Endothelial cell of umbilical vein (primary cell): ENCODE measurements around the gene TMEM51. TPM values are rescaled to one million over a fixed set of nuclear protein-coding genes. Genes with fewer than 3 reads are reported as not detected.

Experiments
- BruUV-seq: library from RNA; stranded (reverse); fragments of 400-500 nt; replicated peaks from 2 replicates; lab custom pipeline; 2021; lab: Mats Ljungman, UMichigan
- CTCF ChIA-PET: fragments of 300-600, 350-600 bp; sonication (Branson Sonifier 250); formaldehyde crosslinking; loops from one replicate; lab custom pipeline; 2021; ENCODE audit warnings: antibody characterized with exemption, inconsistent platforms; lab: Charles Lee
- POLR2A ChIA-PET: fragments of 300-600, 350-600 bp; sonication (Branson Sonifier 250); formaldehyde crosslinking; loops from one replicate; lab custom pipeline; 2021; ENCODE audit warnings: antibody characterized with exemption, inconsistent platforms; lab: Charles Lee
- DNase-seq: peaks from one replicate; pipeline ENCODE4 v3.0.0-alpha.2; 2011; ENCODE audit warnings: low read depth, low spot score
- FAIRE-seq: peaks from 2 replicates; lab custom pipeline; 2011; peaks lifted over from hg19 to GRCh38; lab: Jason Lieb, UNC
- H2AFZ ChIP-seq: 2 replicates; pipeline ENCODE4 v1.6.0; 2012; ENCODE audit warnings: low read depth, low read length, control low read depth, inconsistent platforms
- H3K27ac ChIP-seq: 2 replicates; pipeline ENCODE4 v1.5.1; 2011; ENCODE audit warnings: low read depth, mild to moderate bottlenecking, control low read depth, low read length, moderate library complexity; ENCODE audit not compliant: insufficient read depth
- H3K27me3 ChIP-seq, 2 experiments: 2 replicates each; pipeline versions ENCODE4 v1.6.0 to v1.6.1; 2011; ENCODE audit warnings: low read length in 2 of 2, mixed read lengths in 1 of 2; ENCODE audit not compliant: control insufficient read depth in 2 of 2, insufficient read depth in 2 of 2
- H3K36me3 ChIP-seq, 2 experiments: 2 replicates in 1 of 2; 3 replicates in 1 of 2; pipeline ENCODE4 v1.5.1; 2011; ENCODE audit warnings: low read length in 2 of 2, mild to moderate bottlenecking in 1 of 2, moderate library complexity in 1 of 2; ENCODE audit not compliant: control insufficient read depth in 2 of 2, insufficient read depth in 2 of 2; ENCODE audit errors: extremely low read depth in 1 of 2
- H3K4me1 ChIP-seq: 3 replicates; pipeline ENCODE4 v1.5.1; 2011; ENCODE audit warnings: mild to moderate bottlenecking, low read length; ENCODE audit not compliant: control insufficient read depth, insufficient read depth; ENCODE audit errors: extremely low read depth
- H3K4me2 ChIP-seq: 2 replicates; pipeline ENCODE4 v1.6.1; 2011; ENCODE audit warnings: low read length, control low read depth, mixed read lengths; ENCODE audit not compliant: insufficient read depth
- H3K4me3 ChIP-seq, 3 experiments: fragments of 200-600 bp in 1 of 3; sonication (generic), shearing (Covaris generic) in 1 of 3; replicated peaks in 1 of 3; 2 replicates each; pipeline ENCODE4 v1.5.1; 2011 to 2016; ENCODE audit warnings: control low read depth in 3 of 3, low read length in 3 of 3, mild to moderate bottlenecking in 2 of 3, inconsistent platforms in 1 of 3, low read depth in 1 of 3, moderate library complexity in 1 of 3; ENCODE audit not compliant: insufficient read depth in 1 of 3
- H3K79me2 ChIP-seq: 2 replicates; pipeline ENCODE4 v1.6.0; 2012; ENCODE audit warnings: low read length, inconsistent platforms; ENCODE audit not compliant: control insufficient read depth, insufficient read depth
- H3K9ac ChIP-seq: replicated peaks from 2 replicates; pipeline ENCODE3; 2011; ENCODE audit warnings: low read length, control low read depth; ENCODE audit not compliant: insufficient read depth; ENCODE audit errors: extremely low read depth
- H3K9me1 ChIP-seq: replicated peaks from 3 replicates; pipeline ENCODE4 v1.6.0; 2011; ENCODE audit warnings: mild to moderate bottlenecking, low read length; ENCODE audit not compliant: control insufficient read depth, insufficient read depth; ENCODE audit errors: extremely low read depth
- H3K9me3 ChIP-seq: replicated peaks from 2 replicates; pipeline ENCODE4 v1.5.1; 2012; ENCODE audit warnings: low read length, inconsistent platforms; ENCODE audit not compliant: control insufficient read depth, insufficient read depth
- H4K20me1 ChIP-seq: replicated peaks from 2 replicates; pipeline ENCODE3; 2011; ENCODE audit warnings: mild to moderate bottlenecking, low read length; ENCODE audit not compliant: control insufficient read depth, insufficient read depth; ENCODE audit errors: extremely low read depth
- CTCF ChIP-seq, 2 donors: IDR thresholded peaks; 1 replicate in 1 of 2; 2 replicates in 1 of 2; pipeline ENCODE4 v1.5.1; 2011; ENCODE audit warnings: low read length in 2 of 2, mild to moderate bottlenecking in 2 of 2, moderate library complexity in 2 of 2, control low read depth in 1 of 2, inconsistent platforms in 1 of 2, low read depth in 1 of 2; ENCODE audit not compliant: insufficient read depth in 1 of 2; ENCODE audit errors: extremely low read depth in 1 of 2
- EZH2 ChIP-seq: IDR thresholded peaks from 2 replicates; pipeline ENCODE4 v1.6.1; 2012; ENCODE audit warnings: borderline replicate concordance, low read depth, mild to moderate bottlenecking, moderate library complexity, low read length, inconsistent platforms; ENCODE audit not compliant: severe bottlenecking
- FOS ChIP-seq: IDR thresholded peaks from 2 replicates; pipeline ENCODE4 v1.6.1; 2011; ENCODE audit warnings: mild to moderate bottlenecking, low read length, moderate library complexity, borderline replicate concordance; ENCODE audit not compliant: insufficient read depth
- GATA2 ChIP-seq: IDR thresholded peaks from 2 replicates; pipeline ENCODE4 v1.7.0; 2011; ENCODE audit warnings: low read depth, mild to moderate bottlenecking, moderate library complexity, mixed read lengths, low read length; ENCODE audit not compliant: insufficient read length, insufficient read depth
- JUN ChIP-seq: IDR thresholded peaks from 2 replicates; pipeline ENCODE4 v1.6.1; 2011; ENCODE audit warnings: borderline replicate concordance, low read depth; ENCODE audit not compliant: insufficient read length, insufficient read depth
- MYC ChIP-seq: IDR thresholded peaks from one replicate; pipeline ENCODE4 v1.6.1; 2011; ENCODE audit warnings: mild to moderate bottlenecking, low read depth, low read length
- POLR2A ChIP-seq: IDR thresholded peaks from 2 replicates; pipeline ENCODE4 v1.6.1; 2012; ENCODE audit warnings: low read depth, mild to moderate bottlenecking, control low read depth, low read length
- POLR2AphosphoS5 ChIP-seq: IDR thresholded peaks from 2 replicates; pipeline ENCODE4 v1.6.1; 2012; ENCODE audit warnings: low read depth, mild to moderate bottlenecking, control low read depth, low read length, moderate library complexity; ENCODE audit not compliant: insufficient read depth
- dilution Hi-C: fragments of 300-500 bp; cut with MboI; formaldehyde crosslinking; loops from one replicate; pipeline ENCODE4 v1.15.0; 2019; ENCODE audit warnings: low sequenced_read_pairs; ENCODE audit not compliant: extremely low pct_ligation_motif_present
- intact Hi-C: fragments of 100-400 bp; cut with micrococcal nuclease; formaldehyde crosslinking; loops from one replicate; pipeline ENCODE4 v1.10.0; 2022
- polyA plus RNA-seq, 4 experiments: library from polyadenylated mRNA; depleted of rRNA in 3 of 4; stranded (reverse) in 3 of 4; unstranded in 1 of 4; fragments of >200 nt; gene quantifications; 2 replicates each; pipeline versions ENCODE4 v1.2.1 to v1.2.3, GENCODE V29; 2011 to 2012; ENCODE audit warnings: missing spikeins in 1 of 4
- total RNA-seq: library from RNA; stranded (reverse); gene quantifications from 2 replicates; pipeline ENCODE4 v1.2.3, GENCODE V29; 2021
- TF ChIP-seq, protein P1 (sequence below): IDR thresholded peaks from 2 replicates; pipeline ENCODE4 v1.6.1; 2011; ENCODE audit not compliant: insufficient read depth, insufficient read length

Gene TMEM51
- total and polyA plus RNA-seq, 2 donors (not counting 3 experiments of a cell fraction or from before 2014, with no cell fraction given) = 13.7 to 13.9 TPM

- Histone ChIP-seq H3K4me2 (no peak overlapping the region), H4K20me1 (no peaks in the 10 kb centered on the region), H3K27me3 (no peaks in the 10 kb centered on the region), H3K9me1 (no peaks in the 10 kb centered on the region), H3K27ac (no peak overlapping the region), H3K4me3 (no peak overlapping the region), H3K9ac (no peak overlapping the region), H3K9me3 (no peaks in the 10 kb centered on the region), H3K79me2 (peaks cover 10% of the 10 kb centered on the region), H3K4me1 (peaks cover 17% of the 10 kb centered on the region), H3K36me3 (no peaks in the 10 kb centered on the region), H2AFZ (no peak overlapping the region)
- ChIA-PET POLR2A (no interaction called here), CTCF (no interaction called here)
- intact Hi-C loops (no loop called here), dilution Hi-C loops (no loop called here)
- TF ChIP-seq POLR2A (no peak), JUN (no peak), POLR2AphosphoS5 (no peak), CTCF (IDR thresholded peaks at IDR 0.05; ENCODE audit: extremely low read depth in 1 of 2, insufficient read depth in 1 of 2, low read depth in 1 of 2, low read length in 2 of 2) (no peak), MYC (no peak), EZH2 (no peak), FOS (no peak), GATA2 (no peak)
- TF ChIP-seq, protein P1, sequence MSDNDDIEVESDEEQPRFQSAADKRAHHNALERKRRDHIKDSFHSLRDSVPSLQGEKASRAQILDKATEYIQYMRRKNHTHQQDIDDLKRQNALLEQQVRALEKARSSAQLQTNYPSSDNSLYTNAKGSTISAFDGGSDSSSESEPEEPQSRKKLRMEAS = no peak
- DNase-seq (no peak), FAIRE-seq (no peak)
- no TSS peak for BruUV-seq
Measured at GRCh38 chr1:15185617-15186016, 32.1 kb downstream of the TMEM51 start.
